NCI-H82 (cell line): Measurements from ENCODE around the gene STXBP2.

Experiments
- DNase-seq: peaks from one replicate; lab custom pipeline; 2025; lab: John Stamatoyannopoulos, UW

STXBP2 gene

DNA sequence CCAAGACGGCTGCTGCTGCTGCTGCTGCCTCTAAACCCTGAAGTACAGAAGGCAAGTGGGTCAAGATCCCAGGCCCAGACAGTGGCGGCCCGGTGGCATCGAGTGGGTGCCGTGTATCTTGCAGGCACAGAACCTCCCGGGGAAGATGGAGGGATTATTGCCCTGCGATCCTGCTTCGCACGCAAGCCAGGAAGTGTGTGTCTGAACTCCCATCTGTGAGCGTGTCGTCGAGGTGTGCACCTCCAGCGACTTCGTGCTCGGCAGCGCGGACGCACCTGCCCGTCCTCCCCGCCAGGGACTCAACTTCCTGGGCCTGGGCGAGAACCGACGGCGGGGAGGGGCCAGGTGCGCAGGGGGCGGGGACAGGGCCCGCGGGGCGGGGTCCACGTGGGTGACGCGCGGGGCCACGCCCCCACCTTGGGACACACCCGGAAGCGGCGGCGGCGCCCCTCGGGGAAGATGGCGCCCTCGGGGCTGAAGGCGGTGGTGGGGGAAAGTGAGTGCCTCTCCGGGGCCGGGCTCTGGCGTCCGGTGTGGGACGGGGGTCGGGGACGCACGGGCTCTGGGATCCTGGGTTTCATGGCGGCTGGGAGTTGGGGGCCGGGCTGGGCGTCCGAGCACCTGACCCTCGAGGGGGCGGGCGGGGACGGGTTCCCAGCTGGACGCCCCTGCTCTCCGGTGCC lies at the start of gene STXBP2:
STXBP2 (plus strand) TSS at position 420 of the 683 bp plus-strand sequence; CDS start at position 460, 40 bp downstream.
- DNase-seq = peak; percentile 64

DNA sequence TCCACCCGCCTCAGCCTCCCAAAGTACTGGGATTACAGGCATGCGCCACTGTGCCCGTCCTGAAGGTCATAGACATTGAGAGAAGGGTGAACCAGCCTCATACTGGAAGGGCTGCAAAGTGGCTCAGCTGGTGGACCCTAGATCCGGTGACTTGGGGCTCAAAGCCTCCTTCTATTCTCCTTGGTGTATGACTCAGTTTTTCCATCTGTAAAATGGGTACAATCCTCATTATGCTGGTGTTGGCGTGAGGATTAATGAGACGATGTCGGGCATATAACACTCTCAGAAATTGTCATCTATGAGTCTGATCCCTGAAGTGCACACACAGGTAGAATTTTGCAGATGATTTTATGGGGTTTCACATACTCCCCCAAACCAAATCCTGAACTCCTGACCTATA lies 47.1 kb upstream of the STXBP2 start:
- no peak for DNase-seq

DNA sequence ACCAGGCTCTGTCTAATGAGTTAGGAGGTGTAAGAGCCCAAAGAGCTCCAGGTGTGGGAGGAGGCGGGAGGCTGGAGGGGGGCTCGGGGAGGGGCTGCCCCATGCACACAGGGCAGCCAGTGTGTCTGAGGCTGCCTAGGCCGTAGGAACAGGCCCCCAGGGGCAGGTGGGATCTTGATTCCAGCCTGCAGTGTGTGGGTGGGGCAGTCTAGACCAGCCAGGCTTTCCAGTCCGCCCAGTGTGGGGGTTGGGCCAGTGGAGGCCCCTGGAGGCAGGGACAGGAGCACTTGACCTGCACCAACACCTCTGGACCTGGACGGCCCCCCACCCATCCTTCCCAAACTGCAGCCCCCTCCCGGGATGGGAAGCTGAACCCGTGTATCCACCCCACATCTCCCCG lies 46.7 kb upstream of the STXBP2 start:
- no peak for DNase-seq

DNA sequence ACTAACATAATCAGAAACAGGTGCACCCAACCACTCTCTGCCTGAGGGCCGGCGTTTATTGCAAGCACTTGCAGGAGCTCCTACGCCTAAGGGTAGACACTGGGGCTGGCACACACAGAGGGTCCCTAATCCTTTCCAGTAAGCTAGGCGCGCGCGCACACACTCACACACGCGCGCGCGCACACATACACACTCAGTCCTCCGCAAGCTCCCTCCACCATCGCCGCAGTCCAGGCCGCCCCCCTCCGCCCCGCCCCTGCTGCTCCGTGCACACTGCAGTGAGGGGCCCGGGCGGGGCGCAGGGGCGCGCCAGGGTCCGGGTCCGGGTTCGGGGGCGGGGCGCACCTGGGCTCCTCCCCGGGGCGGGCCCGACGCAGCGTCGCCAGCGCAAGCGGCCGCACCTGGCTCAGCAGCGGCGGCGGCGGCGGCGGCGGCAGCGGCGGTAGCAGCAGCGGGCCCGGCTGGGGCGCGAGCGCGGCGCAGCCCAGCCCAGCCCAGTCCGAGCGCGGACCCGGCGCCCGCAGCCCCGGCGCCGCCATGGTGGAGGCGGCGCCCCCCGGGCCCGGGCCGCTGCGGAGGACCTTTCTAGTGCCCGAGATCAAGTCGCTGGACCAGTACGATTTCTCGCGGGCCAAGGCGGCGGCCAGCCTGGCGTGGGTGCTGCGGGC lies 41.3 kb upstream of the STXBP2 start, which contains the start of gene CAMSAP3:
CAMSAP3 (plus strand) TSS at position 398 of the 668 bp plus-strand sequence; CDS start at position 538, 140 bp downstream.
- peak; percentile 89 for DNase-seq

DNA sequence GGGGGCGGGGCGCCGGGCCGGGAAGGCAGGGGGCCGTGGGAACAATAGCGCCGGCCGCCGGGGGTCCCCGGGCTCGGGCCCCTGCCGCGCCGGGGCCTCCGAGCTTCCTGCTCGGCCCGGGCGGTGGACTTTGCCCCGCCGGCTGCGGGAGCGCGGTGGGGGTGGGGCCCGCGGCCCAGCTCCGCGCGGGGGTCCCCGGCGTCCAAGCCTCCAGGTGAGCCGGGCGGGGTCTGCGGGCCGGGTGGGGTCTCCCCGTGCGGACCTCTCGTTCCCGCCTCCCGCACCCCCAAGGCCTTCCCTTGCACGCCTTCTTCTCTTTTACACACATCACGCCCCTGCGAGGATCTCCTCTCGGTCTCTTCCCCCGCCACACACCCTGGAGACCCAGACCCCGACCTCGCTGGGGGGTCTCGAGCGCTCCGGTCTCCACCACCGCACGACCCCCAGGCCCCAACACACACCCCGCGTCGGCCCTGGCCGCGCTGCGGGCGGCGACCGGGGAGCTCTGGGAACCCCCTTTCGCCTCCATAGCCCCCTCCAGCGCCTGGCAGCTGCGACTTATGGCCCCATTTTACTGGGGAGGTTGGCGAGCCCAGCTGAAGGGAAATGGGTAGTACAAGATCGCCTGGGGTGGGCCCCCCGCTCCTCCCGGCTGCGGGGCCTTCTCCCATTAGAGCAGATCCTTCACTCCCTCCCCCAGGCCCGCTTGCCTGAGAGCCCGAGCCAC lies 40.5 kb upstream of the STXBP2 start:
- DNase-seq = no peak

DNA sequence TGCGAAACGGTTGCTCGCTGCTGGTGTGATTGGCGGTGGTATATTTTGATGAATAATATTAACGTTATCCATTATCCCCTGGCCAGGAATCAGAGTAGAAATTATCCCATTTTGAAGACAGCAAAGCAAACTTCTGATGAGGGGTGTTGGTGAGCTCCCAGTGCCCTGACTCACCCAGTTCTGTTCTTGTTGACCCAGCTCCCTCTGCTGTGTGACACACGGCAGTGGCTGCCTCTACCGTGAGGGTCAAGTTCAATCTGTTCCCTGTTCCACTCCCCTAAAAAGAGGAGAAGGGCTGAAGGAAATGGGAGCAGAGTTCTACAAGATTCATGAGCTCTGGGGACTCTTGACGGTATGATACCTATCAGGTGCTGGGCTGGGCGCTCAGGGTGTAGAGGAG lies 39.2 kb upstream of the STXBP2 start:
- no peak for DNase-seq

DNA sequence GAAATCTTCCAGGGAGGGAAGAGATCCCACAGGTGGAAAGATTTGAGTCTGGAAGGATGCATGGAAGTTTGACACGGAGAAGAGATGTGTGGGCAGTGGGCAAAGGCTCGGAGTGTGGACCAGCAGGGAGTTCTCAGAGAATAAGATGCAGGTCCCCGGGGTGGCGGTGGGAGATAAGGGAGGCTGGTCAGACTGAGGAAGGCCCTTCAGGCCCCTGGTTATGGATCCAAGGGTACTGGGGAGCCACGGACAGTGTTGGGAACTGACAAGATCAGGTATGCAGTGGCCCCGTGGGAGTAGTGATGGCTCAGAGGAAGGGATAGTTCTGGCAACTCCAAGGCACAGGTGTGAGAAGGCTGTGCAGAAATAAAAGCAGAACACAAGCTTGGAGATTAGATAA lies 38.7 kb upstream of the STXBP2 start:
- DNase-seq = no peak

DNA sequence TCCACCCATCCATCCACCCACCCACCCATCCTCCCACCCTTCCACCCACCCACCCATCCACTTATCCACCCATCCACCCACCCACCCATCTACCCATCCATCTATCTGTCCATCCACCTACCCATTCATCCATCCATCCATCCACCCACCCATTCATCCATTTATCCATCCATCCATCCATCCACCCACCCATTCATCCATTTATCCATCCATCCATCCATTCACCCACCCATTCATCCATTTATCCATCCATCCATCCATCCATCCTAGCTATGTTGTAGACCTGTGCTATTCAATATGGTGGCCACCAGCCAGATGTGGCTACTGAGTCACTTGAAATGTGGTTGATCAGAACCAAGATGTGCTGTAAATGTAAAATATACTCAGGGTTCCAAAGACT lies 36.2 kb upstream of the STXBP2 start:
- DNase-seq = no peak

DNA sequence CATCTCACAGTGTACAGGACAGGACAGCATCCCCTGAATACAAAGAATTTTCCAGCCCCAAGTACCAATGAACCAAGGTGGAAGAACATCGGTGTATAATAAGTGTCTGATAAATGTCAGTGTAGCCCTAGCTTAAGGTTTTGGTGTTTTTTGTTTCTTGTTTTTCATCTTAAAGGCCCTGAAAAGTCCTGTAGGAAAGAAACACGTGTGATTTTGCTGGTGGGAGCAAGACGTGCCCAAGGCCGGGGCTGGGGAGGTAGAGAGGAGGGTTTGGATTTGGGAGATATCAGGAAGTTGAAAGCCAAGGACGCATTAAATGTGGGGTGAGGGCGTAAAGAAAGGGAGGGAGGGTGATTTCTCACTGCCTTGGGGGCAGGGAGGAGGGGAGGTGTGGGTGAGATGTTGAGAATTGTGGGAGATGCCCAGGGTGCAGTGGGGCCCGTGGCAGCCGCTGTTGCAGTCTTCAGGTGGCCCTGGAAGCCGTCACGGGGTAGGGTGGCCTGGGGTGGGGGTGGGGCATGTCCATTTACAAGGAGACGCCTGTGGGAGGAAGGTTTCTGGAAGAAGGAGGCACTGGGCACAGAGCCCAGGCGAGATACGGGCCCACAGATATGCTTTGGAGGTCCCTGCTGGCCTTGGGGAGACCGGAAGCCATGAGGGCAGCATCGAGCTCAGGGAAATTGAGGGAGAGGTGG lies 34.5 kb upstream of the STXBP2 start:
- DNase-seq = no peak

DNA sequence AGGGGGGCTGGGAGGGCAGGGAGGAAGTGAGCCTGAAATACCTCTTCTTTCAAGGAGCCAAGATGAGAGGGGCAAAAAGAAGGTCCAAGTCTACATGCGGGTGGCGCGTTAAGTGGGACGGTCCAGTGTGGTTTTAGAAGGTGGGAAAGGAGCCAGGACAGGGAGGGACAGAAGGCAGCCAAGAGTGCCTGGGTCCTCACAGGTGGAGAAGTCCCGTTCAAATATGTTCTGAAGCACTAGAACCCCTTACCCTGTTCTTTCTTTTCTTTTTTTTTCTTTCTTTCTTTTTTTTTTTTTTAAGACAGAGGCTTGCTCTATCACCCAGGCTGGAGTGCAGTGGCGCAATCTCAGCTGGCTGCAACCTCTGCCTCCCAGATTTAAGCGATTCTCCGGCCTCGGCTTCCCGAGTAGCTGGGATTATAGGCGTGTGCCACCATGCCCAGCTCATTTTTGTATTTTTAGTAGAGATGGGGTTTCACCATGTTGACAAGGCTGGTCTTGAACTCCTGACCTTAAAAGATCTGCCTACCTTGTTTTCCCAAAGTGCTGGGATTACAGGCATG lies 33.9 kb upstream of the STXBP2 start:
- DNase-seq = no peak

DNA sequence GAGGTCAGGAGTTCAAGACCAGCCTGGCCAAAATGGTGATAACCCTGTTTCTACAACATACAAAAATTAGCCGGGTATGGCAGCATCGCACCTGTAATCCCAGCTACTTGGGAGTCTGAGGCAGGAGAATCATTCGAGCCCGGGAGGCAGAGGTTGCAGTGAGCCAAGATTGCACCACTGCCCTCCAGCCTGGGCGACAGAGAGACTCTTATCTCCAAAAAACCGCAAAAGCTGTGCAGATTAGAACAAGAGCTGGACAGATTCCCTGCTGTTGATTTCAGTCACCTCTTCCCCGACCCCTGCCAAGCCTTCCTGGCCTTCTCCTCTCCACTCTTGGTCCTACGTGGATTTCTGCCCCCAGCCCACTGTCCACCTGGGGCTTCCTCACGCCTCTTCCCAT lies 33.0 kb upstream of the STXBP2 start:
- DNase-seq = no peak

DNA sequence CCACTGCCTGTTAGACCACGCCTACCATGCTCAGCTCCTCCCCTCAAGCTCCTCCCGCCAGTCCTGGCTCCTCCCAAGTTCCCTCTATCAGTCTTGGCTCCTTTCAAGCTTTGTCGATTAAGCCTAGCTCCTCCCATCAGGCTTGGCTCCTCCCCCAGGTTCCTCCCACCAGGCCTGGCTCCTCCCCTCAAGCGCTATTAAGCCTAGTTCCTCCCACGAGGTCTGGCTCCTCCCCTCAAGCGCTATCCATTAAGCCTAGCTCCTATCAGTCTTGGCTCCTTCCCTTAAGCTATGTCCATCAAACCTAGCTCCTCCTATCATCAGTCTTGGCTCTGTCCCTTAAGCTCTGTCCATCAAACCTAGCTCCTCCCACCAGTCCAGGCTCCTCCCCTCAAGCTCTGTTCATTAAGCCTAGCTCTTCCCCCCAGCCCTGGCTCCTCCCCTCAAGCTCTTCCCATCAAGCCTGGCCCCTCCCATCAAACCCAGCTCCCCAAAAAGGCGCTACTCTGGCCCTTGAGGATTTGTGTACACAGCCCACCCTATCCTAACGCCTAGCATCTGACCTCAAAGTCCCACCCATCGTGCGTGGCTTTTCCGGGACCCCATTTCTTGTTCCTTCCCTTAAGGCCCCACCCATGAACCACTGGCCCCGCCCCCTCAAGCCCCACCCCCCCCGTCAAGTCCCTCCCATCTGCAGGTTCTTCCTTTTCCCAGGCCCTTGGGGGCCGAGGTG lies 31.3 kb upstream of the STXBP2 start:
- peak; percentile 78 for DNase-seq

DNA sequence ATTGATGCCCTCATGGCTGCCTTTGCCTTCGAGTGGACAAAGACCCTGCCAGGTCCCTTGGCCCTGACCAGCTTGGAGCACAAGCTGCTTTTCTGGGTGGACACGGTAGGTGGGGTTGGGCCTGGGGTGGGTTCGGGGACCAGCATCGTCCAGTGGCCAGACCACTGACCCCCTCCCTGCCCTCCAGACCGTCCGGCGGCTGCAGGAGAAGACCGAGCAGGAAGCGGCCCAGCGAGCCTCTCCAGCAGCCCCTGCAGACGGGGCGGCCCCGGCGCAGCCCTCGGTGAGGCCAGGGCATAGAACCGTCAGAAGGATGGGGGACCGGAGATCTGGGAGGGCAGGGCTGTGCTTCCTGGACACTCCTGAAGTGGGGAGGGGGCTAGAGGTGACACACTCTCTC lies 30.6 kb upstream of the STXBP2 start:
- DNase-seq = no peak

DNA sequence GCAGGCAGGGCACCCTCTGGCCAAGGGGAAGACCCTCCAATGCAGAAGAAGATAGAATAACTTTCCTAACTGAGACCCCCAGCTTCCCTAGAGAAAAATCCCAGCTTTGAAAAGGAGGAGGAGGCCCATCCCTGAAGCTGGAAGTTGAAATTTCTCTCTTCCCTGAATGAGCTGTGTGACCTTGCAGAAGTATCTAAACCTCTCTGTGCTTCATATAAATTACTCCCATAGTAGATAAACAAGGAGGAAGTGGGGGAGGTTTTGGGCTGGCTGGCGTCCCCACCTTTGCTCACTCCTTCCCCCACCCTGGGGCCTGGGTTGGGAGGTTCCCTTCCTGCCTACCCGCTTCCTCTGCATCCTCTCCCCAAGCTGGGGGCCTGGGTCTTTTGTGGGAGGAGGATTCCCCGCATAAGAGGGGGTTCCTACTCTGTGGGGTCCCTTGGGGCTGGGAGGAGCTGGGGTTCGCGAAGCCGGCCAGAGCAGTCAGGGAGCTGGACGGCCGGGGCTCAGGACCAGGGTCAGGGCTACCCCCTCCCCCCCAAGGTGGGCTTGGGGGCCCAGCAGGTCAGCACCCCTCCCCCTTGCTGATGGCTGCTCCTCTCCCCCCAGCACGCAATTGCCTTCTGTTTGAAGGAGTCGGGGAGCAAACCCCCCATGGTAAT lies 29.6 kb upstream of the STXBP2 start:
- DNase-seq = no peak

DNA sequence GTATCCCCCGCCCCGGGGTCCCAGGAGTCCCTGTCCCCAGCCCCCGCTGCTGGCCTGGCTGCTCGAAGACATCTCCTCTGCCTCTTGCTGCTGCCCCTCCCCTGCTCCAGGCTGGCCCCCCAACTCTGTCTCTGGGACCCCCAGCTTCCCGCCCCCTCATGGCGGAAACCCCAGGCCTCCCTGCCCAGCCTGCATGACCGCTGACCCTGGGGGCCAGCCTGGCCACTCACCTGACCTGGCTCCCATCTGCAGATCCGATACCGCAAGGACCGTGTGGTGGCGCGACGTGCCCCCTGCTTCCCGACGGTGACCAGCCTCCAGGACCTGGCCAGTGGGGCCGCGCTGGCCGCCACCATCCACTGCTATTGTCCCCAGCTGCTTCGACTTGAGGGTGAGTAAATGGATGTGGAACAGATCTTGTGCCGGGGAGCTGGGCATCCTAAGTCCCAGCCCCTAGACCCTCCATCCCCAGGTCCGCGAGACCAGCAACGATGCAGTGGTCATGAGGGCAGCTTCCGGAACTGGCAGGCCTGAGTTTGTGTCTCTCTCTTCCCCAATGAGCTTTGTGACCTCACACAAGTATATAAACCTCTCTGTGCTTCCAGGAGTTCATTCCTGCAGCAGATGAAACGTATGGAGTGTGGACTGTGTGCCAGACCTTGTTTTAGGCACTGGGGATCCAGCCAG lies 28.9 kb upstream of the STXBP2 start:
- no peak for DNase-seq

DNA sequence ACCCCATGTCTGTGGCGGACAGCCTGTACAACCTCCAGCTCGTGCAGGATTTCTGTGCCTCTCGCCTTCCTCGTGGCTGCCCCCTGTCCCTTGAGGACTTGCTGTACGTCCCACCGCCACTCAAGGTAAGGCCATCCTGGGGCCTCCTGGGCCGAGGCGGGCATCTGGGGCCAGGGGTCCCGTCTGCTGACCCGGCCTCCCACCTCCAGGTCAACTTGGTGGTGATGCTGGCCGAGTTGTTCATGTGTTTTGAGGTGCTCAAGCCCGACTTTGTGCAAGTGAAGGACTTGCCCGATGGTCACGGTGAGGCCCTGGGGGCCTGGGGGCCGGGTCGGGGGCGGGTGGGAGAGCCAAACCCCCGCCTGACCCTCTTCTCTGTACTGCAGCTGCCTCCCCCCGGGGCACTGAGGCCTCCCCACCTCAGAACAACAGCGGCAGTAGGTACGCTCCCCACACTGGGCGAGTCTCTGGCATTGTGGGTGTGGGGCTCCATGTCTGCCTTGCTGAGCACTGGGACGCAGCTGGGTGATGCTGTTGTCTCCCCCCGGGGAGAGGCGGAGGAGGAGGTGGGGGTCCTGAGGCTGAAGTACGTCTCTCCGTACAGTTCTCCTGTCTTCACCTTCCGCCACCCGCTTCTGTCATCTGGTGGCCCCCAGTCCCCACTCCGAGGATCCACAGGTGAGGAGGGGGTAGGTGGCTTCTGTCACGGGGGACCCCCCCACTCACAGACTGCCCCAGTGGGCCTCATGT lies 26.2 kb upstream of the STXBP2 start:
- no peak for DNase-seq

DNA sequence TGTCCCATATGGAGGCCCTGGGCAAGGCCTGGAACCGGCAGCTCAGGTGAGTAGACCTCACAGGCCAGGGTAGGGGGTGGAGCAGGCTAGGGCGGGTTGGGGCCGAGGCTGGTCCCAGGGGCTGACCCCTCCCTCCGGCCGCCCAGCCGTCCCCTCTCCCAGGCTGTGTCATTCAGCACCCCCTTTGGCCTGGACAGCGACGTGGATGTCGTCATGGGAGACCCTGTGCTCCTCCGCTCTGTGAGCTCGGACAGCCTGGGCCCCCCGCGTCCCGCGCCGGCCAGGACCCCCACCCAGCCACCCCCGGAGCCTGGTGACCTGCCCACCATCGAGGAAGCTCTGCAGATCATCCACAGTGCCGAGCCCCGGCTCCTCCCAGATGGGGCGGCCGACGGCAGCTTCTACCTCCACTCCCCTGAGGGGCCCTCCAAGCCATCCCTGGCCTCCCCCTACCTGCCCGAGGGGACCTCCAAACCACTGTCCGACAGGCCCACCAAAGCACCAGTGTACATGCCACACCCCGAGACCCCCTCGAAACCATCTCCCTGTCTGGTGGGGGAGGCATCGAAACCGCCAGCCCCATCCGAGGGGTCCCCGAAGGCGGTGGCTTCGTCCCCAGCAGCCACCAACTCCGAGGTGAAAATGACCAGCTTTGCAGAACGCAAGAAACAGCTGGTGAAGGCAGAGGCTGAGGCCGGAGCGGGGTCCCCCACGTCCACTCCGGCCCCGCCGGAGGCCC lies 25.2 kb upstream of the STXBP2 start:
- DNase-seq = no peak
